GM19023 (cell line): ENCODE measurements around the gene HOXA13.
A peak's percentile ranks its signal among the peaks of the same experiment; 100 is the strongest.

Experiments used
- ATAC-seq: cut with Tn5 transposase; IDR thresholded peaks from one replicate; pipeline ENCODE4 v1.9.1; 2021; ENCODE audit warnings: mild to moderate bottlenecking, moderate library complexity; ENCODE audit not compliant: unreplicated experiment

The HOXA13 gene

DNA sequence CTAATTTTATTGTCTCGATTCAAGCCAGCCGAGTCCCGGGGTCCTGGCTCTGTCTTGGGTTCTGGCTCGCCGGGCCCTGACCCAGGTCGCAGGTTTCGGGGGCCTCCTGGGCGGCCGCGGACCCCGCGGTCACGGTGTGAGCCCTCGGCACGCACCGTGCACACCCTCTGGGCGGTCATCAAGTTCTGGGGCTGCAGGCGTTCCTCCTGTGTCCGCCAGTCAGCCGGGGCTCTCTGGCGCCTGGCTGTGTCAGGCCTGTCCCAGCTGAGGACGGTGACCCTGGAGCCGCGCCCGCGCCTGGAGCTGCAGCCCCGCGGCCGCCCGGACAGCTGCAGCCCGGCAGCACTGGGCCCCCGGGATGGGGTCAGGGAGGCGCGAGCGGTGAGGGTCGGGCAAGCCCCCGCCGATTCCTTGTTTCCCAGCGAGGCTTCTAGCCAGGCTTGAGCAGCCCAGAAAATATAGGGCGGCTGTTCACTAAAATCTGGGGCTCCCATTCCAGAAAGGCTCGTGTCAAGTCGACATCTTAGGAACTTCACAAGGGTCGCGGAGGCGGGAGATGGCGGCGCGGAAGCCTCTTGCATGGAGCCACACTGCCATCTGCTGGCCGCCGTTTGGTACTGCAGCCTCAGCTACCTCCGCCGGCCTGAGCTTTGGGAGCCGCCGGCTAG, 39.2 kb downstream of the HOXA13 start:
- ATAC-seq, result peak; percentile 58

GRCh38 chr7:27160145-27160545, 39.7 kb downstream of the HOXA13 start:
- no peak for ATAC-seq

- ATAC-seq, result no peak
Measured at GRCh38 chr7:27159266-27160144, 40.4 kb downstream of the HOXA13 start.

GRCh38 chr7:27158436-27159265, 41.2 kb downstream of the HOXA13 start:
- ATAC-seq, result no peak

DNA sequence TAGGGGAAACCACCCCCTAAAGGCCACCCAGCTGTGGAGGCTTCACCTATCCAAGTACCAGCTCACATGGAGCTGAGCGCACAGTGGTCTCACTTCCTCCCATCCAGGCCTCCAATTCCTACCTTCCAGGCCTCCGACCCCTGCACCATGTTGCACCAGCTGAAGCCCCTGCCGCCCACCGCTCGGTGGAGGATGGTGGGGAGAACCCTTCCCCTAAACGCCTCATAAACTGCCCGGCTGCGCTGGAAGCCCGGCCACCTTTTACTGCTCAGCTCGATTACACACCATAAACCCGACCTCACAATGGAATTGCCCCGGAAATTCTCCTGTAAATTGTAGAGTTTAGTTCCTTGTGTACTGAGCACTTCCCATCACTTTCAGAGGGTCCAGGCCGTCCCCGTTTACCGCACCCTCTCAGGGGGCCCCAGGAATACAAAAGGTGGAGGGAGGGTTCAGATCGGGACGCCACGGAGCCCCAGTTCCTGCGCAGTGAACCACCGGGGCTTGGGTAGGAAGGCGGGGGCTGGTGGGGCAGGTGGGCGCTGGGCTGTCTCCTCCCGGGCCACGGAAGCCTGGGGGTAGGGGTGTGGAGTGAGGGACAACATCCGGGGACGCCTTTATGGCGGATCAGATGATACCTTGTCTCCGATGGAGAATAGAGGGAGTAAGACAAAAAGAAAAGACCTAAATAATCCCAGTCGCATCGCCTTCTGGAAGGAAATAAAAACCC, 42.0 kb downstream of the HOXA13 start:
- no peak for ATAC-seq

DNA sequence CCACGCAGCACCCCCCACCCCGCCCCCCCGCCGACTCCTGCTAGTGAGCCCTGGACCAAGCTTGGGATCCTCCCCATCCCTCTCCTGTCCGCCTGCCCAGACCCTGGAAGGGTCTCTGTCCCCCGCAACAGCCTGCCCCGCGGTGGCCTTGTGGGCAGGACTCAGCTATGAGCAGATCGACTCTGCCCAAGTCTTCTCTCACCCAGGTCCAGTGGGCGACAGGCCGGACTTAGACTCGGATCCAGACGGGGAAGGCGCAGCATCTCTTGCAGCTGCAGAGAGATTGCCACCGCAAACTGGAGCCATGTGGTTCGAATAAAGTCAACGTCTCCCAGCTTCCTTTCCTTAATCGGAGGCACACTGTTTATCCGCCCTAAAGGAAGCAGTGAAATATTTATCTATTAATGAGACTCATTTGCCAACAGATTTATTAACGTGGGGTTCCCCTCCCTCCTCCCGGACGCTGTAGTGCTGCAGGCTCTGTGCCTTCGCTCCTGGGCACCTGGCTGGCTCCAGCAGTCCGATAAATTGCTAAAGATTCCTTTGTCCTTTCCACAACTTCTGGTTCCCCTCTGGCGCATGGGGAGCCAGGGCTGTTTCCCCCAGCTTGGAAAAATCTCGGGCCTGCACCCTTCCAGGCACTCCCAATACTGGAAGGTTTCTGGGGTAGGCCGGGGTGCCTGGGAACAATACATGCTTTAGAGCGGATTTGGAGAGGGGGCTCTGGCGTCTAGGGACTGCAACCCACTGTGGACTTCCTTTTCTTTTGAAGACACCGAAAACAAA, 42.8 kb downstream of the HOXA13 start:
- ATAC-seq, result no peak

DNA sequence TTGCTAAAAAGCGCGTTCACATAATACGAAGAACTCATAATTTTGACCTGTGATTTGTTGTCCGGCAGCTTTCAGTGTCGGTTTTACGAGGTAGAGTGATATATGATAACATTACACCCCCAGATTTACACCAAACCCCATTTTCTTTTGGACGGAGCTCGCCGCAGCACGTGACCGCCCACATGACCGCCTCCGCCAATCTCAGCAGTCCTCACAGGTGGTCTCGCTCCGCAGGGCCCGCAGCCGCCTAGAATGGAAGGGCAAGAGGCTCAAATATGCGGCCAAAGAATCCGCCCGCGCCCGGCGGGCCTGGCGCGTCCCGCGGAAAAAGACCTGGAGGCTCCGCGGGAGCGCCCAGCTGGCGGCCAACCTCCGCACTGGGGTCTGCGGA, 43.4 kb downstream of the HOXA13 start, which contains the start of gene HOXA7:
HOXA7 (minus strand) TSS at position 168 of the 391 bp plus-strand sequence; CDS start at position 38, 130 bp downstream.
- no peak for ATAC-seq

- ATAC-seq, result no peak
Measured at GRCh38 chr7:27155816-27156507, 43.9 kb downstream of the HOXA13 start.

DNA sequence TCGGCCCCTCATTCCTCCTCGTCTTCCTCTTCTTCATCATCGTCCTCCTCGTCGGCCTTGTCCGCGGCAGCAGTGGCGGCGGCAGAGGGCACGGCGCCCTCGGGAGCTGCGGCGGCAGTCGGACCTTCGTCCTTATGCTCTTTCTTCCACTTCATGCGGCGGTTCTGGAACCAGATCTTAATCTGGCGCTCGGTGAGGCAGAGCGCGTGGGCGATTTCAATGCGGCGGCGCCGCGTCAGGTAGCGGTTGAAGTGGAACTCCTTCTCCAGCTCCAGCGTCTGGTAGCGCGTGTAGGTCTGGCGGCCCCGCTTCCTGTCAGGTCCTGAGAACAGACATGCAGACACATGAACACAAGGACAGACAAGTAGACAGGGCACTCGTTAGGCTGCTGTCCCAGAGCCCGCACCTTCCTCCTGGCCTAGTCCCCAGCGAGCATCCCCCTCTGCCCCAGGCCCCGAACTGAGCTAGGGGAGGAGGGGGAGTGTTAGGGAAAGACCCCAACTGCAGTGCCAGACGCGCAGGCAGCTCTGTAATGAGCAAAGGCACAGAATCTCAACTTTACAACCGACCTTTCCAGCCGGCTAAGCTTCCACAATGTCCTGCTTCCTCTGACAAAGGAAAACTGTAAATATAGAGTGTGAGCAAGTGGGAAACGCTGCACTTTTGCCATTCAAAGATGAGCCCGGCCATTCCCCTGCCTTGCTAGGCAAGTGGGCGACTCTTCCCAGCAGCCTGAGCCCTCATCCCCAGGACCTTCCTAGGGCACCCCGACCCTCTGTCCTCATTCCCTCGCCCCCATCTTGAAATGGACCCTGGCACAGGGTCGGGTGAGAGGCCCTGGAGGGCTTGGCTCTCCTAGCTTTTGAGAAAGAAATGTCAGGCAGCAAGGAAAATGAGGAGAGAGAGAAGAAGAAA, 44.7 kb downstream of the HOXA13 start:
- no peak for ATAC-seq

- ATAC-seq, result no peak
Measured at GRCh38 chr7:27154369-27154768, 45.5 kb downstream of the HOXA13 start.

GRCh38 chr7:27153526-27153925, 46.4 kb downstream of the HOXA13 start:
- no peak for ATAC-seq

DNA sequence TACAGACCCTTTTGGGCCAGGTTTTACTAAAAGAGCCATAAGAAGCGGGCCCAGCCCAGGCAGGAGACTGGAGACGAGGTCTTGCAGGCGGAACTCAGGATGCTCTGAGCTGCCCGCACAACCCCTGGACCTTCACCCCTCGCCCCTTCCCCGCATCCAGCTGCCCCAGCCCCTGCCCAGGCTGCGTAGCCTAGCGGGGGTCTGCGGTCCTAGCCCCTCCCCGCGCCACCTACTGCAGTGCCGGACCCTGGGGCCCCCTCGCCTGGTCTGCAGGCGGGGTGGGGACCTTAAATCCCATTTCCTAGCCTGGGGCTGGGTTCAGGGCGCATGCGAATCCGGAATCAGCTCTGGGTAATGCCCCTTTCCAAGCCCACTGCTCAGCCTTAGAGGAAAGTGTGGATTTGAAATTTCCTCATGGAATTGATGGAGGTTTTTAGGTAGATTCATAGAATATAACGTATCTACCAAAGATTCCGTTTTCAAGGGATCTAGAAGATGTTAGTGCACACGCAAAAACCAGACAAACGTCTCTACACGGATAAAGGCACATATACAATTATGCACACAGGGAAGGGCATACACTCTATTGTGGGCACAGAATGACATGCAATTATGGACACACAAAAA, 47.0 kb downstream of the HOXA13 start:
- ATAC-seq, result no peak

DNA sequence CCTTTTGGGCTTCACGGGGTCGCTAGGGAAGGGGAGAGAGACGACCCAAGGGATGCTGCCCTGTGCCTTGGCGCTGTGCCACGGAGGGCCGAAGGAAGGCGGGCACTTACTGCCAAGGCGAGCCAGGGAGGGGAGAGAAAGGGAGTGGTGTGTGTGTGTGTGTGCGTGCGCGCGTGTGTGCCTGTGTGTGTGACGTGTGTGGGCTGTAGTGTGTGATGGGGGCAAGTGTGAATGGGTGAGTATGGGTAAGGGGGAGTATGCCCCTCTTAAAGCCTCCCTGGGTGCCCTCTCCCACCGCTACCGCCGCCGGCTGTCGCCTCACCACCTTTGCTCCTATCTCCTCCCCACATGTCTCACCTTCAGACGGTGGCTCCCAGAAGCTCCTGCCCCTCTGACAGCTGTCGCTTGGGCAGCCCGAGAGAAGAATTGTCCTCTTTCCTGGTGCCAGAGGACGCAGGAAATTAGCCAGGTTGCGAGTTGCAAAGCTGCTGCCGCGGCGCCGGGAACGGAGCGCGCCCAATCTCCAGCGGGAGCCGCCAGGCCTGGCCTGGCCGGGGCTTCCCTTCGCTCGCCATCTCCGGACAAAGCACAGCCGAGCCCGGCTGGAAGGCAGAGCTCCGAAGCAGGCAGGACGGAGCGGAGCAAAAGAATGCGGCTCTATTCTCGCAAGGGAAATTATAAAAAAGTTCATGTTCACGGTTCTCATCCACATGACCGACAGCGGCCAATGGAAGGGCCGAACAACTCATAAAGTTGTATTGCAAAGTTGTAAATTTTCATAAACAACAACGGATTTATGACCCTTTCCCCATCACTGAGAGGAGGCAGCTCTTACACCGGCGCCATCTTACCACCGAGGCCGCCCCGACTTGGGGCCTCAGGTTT, 47.7 kb downstream of the HOXA13 start, which contains the start of gene HOXA3:
HOXA3 (minus strand) TSS at position 653 of the 885 bp plus-strand sequence. CDS start 41,943 bp downstream, outside the sequence.
- no peak for ATAC-seq

GRCh38 chr7:27151341-27151930, 48.5 kb downstream of the HOXA13 start:
- no peak for ATAC-seq

DNA sequence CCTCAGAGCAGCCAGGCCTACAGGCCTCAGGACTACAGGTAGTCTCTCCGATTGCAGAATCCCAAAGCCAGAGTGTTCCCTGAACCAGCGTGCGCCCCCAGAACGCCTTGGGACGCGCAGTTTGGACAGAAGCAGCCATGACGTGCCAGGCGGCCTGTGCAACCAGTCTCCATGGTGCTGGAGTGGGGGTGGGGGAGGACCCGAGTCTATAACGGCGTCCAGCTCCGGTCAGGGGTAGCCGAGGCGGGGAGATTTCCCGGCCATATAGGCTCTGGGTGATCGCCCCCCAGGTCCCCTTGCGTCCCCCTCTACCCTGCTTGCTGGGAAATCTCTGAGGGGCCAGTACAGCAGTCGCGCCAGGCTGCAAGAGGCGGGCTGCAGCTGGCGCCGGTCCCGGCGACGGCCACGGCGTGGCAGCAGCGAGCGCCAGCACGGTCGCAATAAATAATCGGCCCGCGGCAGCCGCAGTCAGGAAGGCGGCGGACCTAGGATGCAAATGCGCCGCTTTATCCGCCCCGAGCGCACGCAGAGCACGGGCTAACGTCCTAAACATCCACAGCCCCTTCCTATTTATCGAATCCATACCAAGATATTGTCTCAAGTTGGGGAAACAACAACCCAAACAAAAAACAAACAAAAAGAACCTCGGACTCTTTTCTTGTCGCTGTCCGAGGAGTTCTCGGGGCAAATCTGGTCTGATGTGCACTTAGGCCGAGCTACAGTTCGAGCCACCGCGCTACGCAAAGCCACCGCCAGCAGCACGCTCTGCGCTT, 49.1 kb downstream of the HOXA13 start:
- ATAC-seq, result peak; percentile 87
